GM12801 (cell line): ENCODE measurements around the gene TRAPPC3L.

Source experiments
- CTCF ChIP-seq: IDR thresholded peaks from one replicate; pipeline ENCODE4 v1.5.1; 2011; ENCODE audit warnings: control low read depth; ENCODE audit not compliant: insufficient read length; ENCODE audit errors: extremely low read depth

Gene TRAPPC3L

GRCh38 chr6:116545651-116546050, at the start of gene TRAPPC3L:
TSS of gene TRAPPC3L (minus strand) at chr6:116545684. CDS start at chr6:116545514, 170 bp downstream.
- no peak for TF ChIP-seq CTCF

GRCh38 chr6:116595247-116595646, 49.8 kb upstream of the TRAPPC3L start:
- no peak for TF ChIP-seq CTCF

GRCh38 chr6:116586738-116587137, 41.3 kb upstream of the TRAPPC3L start:
- no peak for TF ChIP-seq CTCF

- TF ChIP-seq CTCF = no peak
Measured at GRCh38 chr6:116586276-116586675, 40.8 kb upstream of the TRAPPC3L start.

- no peak for TF ChIP-seq CTCF
Measured at GRCh38 chr6:116580198-116580597, 34.7 kb upstream of the TRAPPC3L start.

- TF ChIP-seq CTCF = no peak
Measured at GRCh38 chr6:116579143-116579542, 33.7 kb upstream of the TRAPPC3L start.

- TF ChIP-seq CTCF = no peak
Measured at GRCh38 chr6:116578335-116578734, 32.9 kb upstream of the TRAPPC3L start.

GRCh38 chr6:116577486-116577885, 32.0 kb upstream of the TRAPPC3L start:
- no peak for TF ChIP-seq CTCF
